GM08714 (cell line): Measurements from ENCODE around the gene C10orf105.

Experiments
- H3K4me3 ChIP-seq: fragments of 200-500 bp; sonication (Bioruptor generic); 2 replicates; pipeline ENCODE4 v1.5.1; 2014; ENCODE audit warnings: mild to moderate bottlenecking, low read length, inconsistent platforms
- ZNF274 ChIP-seq: IDR thresholded peaks from 2 replicates; pipeline ENCODE4 v1.6.1; 2012; ENCODE audit warnings: mild to moderate bottlenecking, low read depth, low read length

Gene C10orf105

DNA sequence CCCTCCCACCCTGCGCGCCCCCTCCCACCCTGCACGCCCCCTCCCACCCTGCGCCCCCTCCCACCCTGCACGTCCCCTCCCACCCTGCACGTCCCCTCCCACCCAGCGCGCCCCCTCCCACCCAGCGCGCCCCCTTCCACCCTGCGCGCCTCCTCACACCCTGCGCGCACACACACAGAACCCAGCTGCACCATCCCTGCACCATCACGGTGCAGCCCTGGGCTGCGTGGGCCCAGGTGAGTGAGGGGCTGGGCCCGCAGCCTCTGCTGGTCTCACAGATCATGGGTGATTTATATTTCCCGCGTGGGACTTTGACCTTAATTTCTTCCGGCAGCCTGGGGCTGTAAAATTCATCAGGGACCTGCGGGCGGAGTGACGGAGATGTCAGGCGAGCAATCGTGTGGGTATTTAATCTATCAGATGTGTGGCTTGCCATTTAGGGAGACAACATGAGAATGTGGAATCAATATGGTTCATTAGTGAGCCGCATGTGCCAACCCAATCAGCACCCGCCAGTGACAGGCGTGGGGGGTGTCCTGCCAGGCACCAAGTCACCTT lies 57.7 kb downstream of the C10orf105 start:
- no peak overlapping the region for H3K4me3 ChIP-seq
- no peak for TF ChIP-seq ZNF274
